HG03025 (cell line): ENCODE measurements around the gene SOX21.
"Not testable (repeated sequence)": the region's sequence is repeated elsewhere in the genome, so short reads cannot be mapped to it uniquely, and the experiment has no call there.

ENCODE experiments used
- ATAC-seq: cut with Tn5 transposase; IDR thresholded peaks from one replicate; pipeline ENCODE4 v1.9.1; 2021; ENCODE audit warnings: mild to moderate bottlenecking, moderate library complexity; ENCODE audit not compliant: unreplicated experiment, low FRiP score

The SOX21 gene

GRCh38 chr13:94712287-94712811, at the start of gene SOX21:
SOX21 (minus strand) TSS chr13:94712545; CDS start chr13:94712049, 496 bp downstream.
- ATAC-seq, result no peak

- no peak for ATAC-seq
Observed at GRCh38 chr13:94761407-94761806, 49.1 kb upstream of the SOX21 start.

- no peak for ATAC-seq
Observed at GRCh38 chr13:94759120-94759728, 46.9 kb upstream of the SOX21 start.

GRCh38 chr13:94758436-94758960, 46.2 kb upstream of the SOX21 start:
- ATAC-seq, result no peak

GRCh38 chr13:94753327-94753726, 41.0 kb upstream of the SOX21 start:
- no peak for ATAC-seq

- no peak for ATAC-seq
Observed at GRCh38 chr13:94749162-94749561, 36.8 kb upstream of the SOX21 start.

- ATAC-seq, result no peak
Observed at GRCh38 chr13:94739235-94739634, 26.9 kb upstream of the SOX21 start.

- ATAC-seq, result no peak
Observed at GRCh38 chr13:94731028-94731427, 18.7 kb upstream of the SOX21 start.

GRCh38 chr13:94729941-94730340, 17.6 kb upstream of the SOX21 start:
- not testable (repeated sequence) for ATAC-seq

GRCh38 chr13:94726425-94726824, 14.1 kb upstream of the SOX21 start:
- ATAC-seq, result no peak

- ATAC-seq, result no peak
Observed at GRCh38 chr13:94722609-94723345, 10.4 kb upstream of the SOX21 start.

- ATAC-seq, result not testable (repeated sequence)
Observed at GRCh38 chr13:94718697-94719096, 6.4 kb upstream of the SOX21 start.

- no peak for ATAC-seq
Observed at GRCh38 chr13:94717916-94718315, 5.6 kb upstream of the SOX21 start.

GRCh38 chr13:94716016-94716415, 3.7 kb upstream of the SOX21 start:
- ATAC-seq, result no peak

GRCh38 chr13:94713561-94714182, 1.3 kb upstream of the SOX21 start:
- no peak for ATAC-seq

GRCh38 chr13:94712812-94713560, 641 bp upstream of the SOX21 start:
- ATAC-seq, result no peak

GRCh38 chr13:94711561-94712286, 621 bp downstream of the SOX21 start:
- no peak for ATAC-seq

GRCh38 chr13:94710881-94711560, 1.3 kb downstream of the SOX21 start:
- ATAC-seq, result no peak

GRCh38 chr13:94710065-94710781, 2.1 kb downstream of the SOX21 start:
- no peak for ATAC-seq
